COLO668 (cell line): ENCODE results near the gene CCL4L2.
"Not testable (repeated sequence)": the region's sequence is repeated elsewhere in the genome, so short reads cannot be mapped to it uniquely, and the experiment has no call there.

Experiments used
- DNase-seq: peaks from one replicate; lab custom pipeline; 2025; ENCODE audit not compliant: unreplicated experiment; lab: John Stamatoyannopoulos, UW

Gene CCL4L2

GRCh38 chr17:36194832-36195433 lies 15.9 kb upstream of the CCL4L2 start:
- not testable (repeated sequence) for DNase-seq

GRCh38 chr17:36195434-36196130 lies 15.3 kb upstream of the CCL4L2 start:
- no peak for DNase-seq

GRCh38 chr17:36196131-36196486 lies 14.8 kb upstream of the CCL4L2 start:
- no peak for DNase-seq

- DNase-seq: no peak
These were observed 13.5 kb upstream of the CCL4L2 start for GRCh38 chr17:36197387-36197703.

- DNase-seq: no peak
These were observed 11.9 kb upstream of the CCL4L2 start for GRCh38 chr17:36198831-36199465.

- not testable (repeated sequence) for DNase-seq
These were observed 9.8 kb upstream of the CCL4L2 start for GRCh38 chr17:36201102-36201501.

- not testable (repeated sequence) for DNase-seq
These were observed 9.4 kb upstream of the CCL4L2 start for GRCh38 chr17:36201506-36201905.

- no peak for DNase-seq
These were observed 7.5 kb upstream of the CCL4L2 start for GRCh38 chr17:36203335-36203734.

GRCh38 chr17:36204724-36205500 lies 6.0 kb upstream of the CCL4L2 start:
- DNase-seq: no peak

- DNase-seq: no peak
These were observed 5.0 kb upstream of the CCL4L2 start for GRCh38 chr17:36205637-36206485.

GRCh38 chr17:36206486-36206821 lies 4.4 kb upstream of the CCL4L2 start:
- not testable (repeated sequence) for DNase-seq

GRCh38 chr17:36207383-36207782 lies 3.5 kb upstream of the CCL4L2 start:
- DNase-seq: not testable (repeated sequence)

GRCh38 chr17:36209575-36209974 lies 1.3 kb upstream of the CCL4L2 start:
- no peak for DNase-seq

- not testable (repeated sequence) for DNase-seq
These were observed 815 bp downstream of the CCL4L2 start for GRCh38 chr17:36211484-36212271.

- DNase-seq: no peak
These were observed 1.4 kb downstream of the CCL4L2 start for GRCh38 chr17:36212272-36212605.

- DNase-seq: no peak
These were observed 2.1 kb downstream of the CCL4L2 start for GRCh38 chr17:36212966-36213365.

GRCh38 chr17:36213695-36214094 lies 2.8 kb downstream of the CCL4L2 start:
- DNase-seq: no peak

GRCh38 chr17:36214918-36215317 lies 4.1 kb downstream of the CCL4L2 start:
- no peak for DNase-seq

- DNase-seq: not testable (repeated sequence)
These were observed 4.8 kb downstream of the CCL4L2 start for GRCh38 chr17:36215406-36216308.
